Measurements from ENCODE around the gene DENND4B.

Gene DENND4B

DNA sequence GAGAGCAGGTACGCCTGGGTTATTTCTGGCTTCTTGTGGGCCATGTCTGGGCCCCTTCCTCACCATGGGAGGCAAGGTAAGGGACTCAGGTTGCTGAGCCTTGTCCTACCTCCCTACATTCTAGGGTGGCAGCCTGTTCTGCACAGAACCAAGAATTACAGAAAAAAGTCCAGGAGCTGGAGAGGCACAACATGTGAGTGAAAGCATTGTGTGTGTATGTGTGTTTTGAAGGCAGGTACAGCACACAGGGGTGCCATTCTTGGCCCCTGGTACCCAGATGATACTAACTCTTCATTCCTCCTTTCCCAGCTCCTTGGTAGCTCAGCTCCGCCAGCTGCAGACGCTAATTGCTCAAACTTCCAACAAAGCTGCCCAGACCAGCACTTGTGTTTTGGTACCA, 26.6 kb upstream of the DENND4B start:
- DNase-seq (ENCODE audit: low read depth, low spot score) = no peak

DNA sequence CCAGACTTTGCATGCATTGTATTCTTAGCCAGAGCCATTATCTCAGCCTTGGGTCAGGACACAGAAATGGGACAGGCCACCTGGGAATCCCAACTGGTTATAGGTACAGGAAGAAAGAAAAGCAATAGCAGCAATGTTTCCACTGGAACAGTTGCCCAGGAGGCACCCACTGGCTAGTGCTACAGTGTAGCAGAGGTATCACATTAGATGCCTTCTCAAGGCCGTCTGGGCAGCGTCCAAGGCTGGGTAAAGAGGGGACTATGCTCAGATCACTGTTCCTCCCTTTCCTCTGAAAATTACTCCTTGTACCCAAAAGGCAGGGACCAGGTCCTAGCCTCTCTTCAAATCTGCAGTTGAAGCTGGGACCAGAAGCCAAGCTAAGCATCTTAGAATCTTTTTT, 23.8 kb upstream of the DENND4B start:
- no peak for DNase-seq (ENCODE audit: low read depth, low spot score)

DNA sequence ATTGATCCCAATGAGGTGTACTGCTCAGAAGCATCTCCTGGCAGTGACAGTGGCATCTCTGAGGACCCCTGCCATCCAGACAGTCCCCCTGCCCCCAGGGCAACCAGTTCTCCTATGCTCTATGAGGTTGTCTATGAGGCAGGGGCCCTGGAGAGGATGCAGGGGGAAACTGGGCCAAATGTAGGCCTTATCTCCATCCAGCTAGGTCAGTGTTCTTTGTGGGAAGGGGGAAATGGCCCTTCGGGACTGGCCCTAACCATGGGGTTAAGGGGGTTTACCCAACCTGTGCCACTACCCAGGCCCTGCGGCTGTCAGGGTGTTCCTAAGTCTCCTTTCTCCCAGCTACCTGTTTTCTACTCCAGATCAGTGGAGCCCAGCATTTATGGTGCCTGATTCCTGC, 22.5 kb upstream of the DENND4B start:
- no peak for DNase-seq (ENCODE audit: low read depth, low spot score)

DNA sequence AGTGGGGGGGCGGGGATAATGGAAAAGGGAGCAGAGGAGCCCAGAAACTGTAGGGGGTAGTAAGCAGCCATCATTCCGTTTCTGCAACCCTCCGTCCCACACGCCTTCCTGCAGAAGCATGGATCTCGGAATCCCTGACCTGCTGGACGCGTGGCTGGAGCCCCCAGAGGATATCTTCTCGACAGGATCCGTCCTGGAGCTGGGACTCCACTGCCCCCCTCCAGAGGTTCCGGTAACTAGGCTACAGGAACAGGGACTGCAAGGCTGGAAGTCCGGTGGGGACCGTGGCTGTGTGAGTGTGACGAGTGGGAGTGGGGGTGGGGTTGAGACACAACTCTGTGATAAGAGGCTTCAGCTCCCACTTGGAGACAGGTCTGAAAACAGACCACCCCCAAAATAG, 21.9 kb upstream of the DENND4B start:
- DNase-seq (ENCODE audit: low read depth, low spot score) = no peak

DNA sequence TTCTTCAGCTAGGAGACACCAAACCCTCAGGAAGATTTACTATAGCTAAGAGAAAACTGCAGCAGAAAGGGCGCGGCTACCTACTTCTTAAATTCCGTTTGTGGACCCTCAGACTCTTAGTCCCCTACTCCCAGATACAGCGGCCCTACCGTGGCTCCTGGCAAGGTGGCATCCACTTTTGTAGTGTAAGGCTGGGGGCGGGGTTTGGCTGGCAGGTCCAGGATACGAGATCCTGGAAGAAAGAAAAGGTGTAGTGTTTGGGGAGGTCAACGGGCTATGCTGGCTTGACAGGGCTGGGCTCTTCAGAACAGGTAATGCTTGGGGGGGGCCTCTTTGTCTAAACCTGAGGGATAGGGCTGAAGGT, 21.5 kb upstream of the DENND4B start:
- DNase-seq (ENCODE audit: low read depth, low spot score) = no peak

DNA sequence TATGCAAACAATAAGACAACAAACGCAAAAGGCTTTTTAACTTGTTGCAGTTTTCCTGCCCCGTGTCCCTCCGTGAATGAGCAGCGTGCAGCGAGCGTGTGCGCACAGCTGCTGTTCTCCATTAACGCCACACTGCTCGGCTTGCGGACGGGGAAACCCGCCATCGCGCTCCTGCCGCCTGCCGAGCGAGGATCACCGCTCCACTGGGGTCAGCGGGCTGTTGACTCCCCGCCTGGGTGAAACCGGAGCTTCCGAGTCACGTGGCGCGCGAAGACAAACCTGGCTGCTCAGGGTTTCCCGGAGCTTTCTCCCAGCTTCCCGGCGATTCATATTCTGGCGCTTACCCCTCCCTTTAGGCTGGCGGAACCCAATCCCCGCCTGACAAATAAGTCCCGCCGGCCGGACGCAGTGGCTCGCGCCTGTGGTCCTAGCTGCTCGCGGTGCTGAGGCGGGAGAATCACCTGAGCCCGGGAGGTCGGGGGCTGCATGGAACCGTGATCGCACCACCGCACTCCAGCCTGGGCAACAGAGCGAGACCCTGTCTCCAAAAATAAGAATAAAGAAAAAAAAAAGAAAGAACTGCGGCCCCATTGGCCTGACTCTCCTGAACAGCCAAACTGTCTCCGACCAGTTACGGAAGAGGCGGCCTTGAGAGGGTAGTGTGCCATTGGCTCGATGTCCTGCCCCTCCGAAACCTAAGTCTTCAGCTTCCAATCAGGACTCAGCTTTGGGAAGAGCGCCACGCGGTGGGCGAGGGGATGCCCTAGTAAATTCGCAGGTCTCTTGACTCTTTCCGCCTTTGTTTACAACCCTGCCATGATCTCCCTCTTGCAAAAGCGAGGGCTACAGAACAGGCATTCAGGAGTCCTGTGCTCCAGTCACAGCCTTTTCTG, 20.8 kb upstream of the DENND4B start, which contains the start of gene CREB3L4:
TSS of gene CREB3L4 (plus strand) at position 796 of the 893 bp plus-strand sequence. CDS start 624 bp downstream, outside the sequence.
- peak; percentile 66 for DNase-seq (ENCODE audit: low read depth, low spot score)

DNA sequence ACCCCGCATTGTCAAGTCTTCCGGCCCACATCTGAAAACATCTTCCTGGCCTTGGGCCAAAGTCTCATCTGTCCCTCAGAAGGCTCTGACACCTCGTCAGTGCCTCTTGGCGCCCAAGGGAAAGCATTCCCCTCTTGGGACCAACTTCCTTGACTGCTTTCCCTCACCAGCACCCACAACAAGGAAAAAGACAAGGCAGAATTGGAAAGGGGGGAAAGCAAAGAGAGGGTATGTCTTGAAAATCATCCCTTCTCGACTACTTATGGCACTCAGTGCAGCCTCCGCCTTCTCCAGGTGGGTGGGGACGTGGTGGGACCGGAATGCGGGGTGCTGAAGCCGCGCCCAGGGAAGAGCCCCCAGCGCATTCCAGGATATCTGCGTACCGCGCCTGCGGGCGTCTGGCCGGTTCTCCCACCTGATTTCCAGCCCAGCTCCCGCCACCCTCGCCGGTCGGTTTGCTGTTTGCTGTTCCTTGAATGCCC, 17.4 kb upstream of the DENND4B start:
- DNase-seq (ENCODE audit: low read depth, low spot score) = no peak

DNA sequence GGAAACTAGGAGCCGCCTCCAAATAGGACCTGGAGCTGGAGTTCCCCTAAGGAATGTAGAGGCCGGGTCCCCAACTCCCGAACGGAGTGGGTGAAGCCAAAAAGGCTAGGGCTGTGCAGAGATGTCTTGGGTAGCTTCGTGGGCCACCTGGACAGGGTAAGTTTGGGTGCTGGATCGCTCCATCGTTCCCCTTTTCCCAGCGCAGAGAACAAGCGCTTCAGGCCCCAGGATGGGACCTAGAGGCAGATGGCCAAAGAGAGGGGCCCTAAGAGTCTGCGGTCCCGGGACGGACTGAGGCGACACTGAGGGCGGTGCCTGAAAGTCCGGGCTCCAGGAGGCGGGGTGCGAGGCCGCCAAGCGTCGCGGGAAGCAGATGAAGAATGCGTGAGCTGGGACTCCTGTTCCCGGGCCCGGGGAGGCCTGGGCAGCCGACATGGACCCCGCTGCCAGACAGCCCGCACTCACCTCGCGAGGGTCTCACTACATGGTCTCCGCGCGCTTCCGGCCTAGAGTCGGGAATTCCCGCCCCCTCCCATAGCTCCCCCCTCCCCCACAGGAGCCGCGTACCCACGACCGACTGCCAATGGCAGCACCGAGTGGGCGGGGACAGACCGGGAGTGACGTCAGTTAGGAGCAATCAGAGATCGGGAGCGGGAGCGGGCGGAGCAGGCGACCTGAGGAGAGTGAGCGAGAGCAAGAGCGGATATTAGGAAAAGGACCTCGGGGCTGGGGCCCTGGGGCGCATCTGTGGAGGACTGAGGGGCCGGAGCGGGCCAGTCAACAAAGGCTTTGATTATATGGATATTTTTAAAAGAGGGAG, 16.7 kb upstream of the DENND4B start, which contains the start of gene SLC39A1:
TSS of gene SLC39A1 (minus strand) at position 508 of the 820 bp plus-strand sequence. CDS start 822 bp downstream, outside the sequence.
- DNase-seq (ENCODE audit: low read depth, low spot score) = peak; percentile 86

DNA sequence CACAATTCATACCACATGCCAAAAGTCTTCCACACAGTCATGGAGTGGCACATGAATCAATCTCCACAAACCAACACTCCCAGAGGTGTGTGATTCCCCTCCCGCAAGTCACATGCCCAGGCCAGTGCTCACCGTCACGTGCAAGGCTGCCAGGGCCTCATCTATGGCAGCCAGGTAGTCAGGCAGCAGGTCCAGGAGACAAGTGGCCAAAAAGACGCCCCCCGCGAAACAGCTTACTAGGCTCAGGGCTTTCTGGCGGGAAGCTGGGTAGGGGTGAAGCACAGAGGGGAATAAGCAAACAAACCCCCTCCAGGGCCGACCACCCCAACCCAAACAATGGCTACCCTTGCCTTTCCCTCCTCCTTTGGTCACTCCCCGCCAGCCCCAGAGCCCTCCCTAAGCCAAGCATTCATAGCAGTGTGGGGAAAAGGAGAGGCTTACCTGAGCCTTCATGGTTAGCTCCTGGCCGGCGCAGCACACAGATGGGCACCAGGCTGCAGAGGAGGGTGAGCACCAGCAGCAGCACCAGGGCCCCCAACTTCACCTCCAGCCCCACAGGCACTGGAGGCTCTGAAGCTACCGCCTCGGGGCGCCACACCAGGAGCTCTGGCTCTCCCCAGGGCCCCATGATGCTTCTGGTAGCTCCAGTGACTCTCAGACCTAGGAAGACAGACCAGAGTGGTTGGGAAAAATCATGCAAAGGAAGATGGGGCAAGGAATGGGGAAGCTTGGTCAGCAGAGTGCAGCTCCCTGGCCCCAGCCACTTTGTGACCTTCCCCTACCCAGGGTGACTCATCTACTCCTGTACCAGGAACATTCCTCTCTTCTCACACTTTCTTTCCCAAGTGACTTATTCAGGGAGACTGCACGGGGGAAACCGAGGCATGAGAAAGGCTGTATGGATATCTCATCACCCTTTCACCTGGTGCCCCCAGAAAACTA, 15.8 kb upstream of the DENND4B start:
- DNase-seq (ENCODE audit: low read depth, low spot score) = no peak

DNA sequence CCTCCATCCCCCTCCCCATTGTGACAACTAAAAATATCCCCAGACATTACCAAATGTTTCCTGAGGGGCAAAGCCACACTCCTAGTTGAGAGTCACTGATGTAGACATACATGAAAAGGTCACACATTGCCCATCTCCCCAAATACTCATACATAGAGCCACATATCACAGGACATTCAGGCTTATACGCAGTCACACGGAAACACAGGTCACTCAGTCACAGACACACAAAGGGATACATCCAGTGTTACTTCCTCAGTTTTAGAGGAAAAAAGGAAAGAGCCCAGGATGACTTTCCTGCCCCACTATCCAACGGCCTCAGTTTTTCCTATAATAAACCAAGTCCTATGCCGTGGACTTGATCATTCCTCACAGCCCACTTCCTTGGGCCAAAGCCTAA, 14.9 kb upstream of the DENND4B start:
- no peak for DNase-seq (ENCODE audit: low read depth, low spot score)

DNA sequence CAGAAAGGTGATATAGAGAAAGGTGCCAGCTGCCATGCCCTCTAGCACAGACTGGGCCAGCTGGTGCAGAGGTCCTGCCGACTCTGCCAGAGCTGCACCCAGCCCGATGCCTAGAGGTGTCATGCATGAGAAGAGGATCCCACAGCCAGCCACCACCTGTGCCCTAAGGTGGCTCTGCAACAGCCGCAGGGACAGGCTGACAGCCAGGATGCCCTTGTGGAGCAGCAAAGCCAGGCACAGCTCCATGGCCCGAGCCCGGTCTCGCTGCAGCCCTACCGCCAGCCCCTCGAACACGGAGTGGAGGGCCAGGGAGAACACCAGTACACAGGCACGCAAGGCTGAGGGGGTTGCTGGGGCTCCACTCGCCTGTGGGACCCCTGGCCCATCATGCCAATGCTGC, 13.7 kb upstream of the DENND4B start:
- no peak for DNase-seq (ENCODE audit: low read depth, low spot score)

DNA sequence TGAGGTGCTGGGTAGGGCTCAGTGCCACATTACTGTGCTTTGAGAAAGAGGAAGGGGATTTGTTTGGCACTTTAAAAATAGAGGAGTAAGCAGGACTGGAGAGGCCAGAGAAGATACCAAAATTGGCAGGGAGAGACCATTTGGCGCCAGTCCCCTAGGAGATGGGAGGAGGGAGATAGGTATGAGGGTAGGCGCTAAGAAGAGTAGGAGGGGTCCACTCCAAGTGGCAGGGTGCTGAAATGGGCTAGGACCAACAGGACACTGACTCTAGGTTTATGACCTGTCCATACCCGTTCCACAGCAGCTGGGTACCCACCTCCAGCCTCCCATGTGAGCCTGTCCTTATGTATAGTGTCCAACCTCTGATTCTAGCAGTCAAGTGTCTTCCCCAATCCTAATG, 12.9 kb upstream of the DENND4B start:
- DNase-seq (ENCODE audit: low read depth, low spot score) = no peak

DNA sequence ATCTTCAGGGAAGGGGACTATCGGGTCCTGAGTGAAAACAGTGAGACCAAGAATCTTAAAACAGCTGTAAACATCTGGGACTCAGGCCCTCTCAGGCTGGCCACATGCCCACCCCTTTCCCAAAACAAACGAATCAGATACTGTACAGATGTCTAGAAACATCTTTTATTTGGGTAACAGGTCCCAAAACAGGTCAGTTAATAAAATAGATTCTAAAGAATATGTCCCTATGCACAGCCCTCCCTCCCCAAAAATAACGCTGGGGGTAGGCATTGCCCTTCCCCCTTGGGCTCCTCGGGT, 12.4 kb upstream of the DENND4B start:
- DNase-seq (ENCODE audit: low read depth, low spot score) = no peak

DNA sequence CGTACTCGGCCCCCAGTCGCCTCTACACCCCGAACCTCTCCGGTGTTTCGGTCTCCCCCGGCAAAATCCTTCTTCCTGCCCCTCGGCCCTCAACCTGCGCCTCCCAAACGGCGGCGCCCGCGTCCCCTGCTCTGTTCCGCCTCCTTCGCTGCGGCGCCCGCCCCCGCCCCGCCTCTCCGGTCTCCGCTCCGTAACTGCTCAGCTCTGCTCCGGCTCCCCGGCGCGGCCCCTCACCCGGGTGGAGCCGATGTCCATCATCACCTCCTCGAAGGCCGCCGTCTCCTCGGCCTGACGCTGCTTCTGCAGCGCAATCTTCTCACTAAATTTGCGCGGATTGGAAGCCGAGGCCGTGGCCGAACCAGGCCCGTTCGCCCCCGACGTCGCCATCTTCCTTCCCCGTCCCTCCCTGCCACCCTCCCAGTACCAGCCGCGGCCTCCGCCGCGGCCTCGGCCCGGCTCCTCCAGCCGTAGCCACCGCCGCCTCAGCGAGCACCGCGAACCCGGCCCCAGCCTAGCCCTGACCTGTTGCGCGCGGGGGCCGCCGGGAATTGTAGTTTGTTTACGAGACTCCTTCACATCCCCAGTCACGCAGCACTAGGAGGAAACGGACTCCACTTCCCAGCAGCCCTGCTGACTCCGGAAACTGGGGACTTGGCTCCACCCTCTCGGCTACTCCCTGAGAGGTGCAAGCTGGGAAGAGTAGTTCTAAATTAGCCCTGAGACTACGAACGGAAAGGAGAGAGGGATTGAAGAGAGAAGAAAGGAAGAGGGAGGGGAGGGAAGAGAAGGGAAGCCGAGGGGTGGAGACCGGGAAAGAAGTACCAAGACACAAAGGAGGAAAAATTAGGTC, 11.8 kb upstream of the DENND4B start, which contains the start of gene CRTC2:
TSS of gene CRTC2 (minus strand) at position 502 of the 850 bp plus-strand sequence. CDS start at position 387, 115 bp downstream.
- DNase-seq (ENCODE audit: low read depth, low spot score) = peak; percentile 97

DNA sequence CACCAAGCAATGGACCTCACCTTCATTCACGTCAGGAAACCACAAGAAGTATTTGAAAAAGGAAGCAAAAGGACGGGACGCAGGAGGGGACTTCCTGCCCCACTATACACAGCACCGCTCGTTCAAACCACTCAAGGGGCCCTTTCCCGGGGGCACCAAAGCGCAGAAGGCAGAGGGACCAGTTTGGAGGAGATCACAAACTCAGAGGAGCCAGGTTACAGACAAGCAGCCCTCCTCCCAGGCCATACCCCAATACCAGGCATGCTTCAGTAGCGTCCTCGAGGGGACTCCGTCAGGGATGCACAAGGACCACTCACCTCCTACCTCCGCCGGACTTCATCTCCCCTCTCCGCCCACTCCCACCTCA, 11.2 kb upstream of the DENND4B start:
- no peak for DNase-seq (ENCODE audit: low read depth, low spot score)

DNA sequence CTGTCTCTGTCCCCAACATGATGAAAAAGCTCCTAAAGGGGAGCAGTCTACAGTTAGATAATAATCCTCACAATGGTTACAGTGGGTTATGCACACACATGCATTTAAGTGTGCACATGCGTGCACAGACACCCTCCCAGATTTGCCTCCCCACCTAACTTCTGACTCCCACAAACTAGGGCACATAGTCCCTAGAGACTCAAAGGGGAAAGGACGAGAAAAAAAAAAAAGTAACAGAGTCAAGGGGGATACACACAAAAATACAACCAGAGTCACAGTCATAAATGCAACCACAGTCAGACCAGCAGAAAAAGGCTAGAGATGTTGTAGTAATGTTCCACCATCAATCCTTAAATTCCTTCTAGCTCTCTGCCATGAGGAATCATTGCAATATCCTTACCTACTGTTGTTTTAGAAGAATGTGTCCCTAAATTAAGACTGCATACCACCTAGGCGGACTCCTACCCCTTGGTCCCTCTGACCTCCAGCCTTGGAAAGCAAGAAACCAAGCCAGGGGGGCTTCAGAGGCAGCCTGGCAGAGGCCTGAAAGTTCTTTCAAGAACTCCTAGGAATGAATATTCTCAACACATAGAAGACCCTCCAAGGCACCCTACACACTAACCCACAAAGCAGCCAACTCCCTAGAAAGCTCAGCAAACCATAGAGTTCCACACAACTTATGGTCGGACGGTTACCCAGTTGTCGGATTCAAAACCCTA, 10.6 kb upstream of the DENND4B start:
- no peak for DNase-seq (ENCODE audit: low read depth, low spot score)

DNA sequence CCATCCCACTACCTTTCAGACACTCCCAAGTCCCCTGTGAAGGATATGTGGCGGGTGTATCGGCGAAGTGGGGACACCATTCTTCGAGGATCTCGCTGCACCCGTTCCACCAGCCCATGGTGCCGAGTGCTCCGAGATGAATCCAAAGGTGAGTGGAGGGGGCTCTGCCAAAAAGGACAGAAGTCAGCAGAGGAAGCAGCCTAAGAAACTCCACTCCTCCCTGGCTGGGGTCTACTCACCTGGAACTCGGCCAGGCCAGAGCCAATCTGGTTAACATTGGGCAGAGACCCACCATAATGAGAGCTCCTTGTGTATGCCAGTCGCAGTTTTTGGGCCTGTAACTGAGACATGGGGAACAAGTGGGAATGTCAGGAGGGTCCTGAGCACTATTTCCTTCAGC, 8.3 kb upstream of the DENND4B start:
- no peak for DNase-seq (ENCODE audit: low read depth, low spot score)

DNA sequence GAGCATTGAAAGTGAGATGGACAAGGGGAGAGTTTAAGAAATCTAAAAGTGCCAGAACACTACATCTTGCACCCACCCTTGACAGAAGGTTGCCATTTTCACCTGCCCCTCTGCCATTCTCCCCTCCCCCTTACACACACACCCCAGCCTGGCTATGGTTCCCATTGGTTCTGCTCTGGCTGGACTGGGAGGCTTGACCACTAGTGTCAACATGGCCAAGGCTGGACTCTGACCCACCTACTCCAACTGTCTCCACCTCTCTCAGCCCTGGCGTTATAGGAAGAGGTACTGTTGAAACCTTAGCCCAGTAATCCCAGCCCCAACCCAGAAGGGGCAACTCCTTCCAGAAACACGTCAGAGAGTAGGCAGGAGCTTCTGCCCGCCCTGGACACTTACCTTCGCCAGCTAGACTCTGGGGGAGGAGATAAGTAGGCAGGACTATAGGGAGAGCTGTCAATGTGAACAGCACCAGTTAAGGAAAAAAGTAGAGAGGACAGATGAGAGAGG, 7.4 kb upstream of the DENND4B start:
- no peak for DNase-seq (ENCODE audit: low read depth, low spot score)

DNA sequence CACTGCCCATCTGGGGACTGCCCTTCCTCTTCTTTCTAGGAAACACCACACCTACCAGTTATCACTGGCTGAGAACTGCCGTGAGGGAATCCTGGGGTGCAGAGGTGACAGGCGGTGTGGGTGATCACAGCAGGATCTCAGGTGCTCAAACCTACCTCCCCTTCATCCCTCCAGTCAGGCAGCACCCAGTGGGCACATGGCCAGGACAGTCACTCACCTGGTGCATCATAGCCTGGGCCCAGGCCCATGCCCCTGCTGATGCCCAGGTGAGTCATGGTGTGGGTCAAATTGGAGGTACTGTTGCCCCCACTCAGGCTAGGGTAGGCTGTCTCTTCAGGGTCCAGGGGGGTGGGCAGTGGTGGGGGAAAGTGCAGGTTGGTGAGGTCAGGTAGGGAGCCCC, 5.3 kb upstream of the DENND4B start:
- no peak for DNase-seq (ENCODE audit: low read depth, low spot score)

DNA sequence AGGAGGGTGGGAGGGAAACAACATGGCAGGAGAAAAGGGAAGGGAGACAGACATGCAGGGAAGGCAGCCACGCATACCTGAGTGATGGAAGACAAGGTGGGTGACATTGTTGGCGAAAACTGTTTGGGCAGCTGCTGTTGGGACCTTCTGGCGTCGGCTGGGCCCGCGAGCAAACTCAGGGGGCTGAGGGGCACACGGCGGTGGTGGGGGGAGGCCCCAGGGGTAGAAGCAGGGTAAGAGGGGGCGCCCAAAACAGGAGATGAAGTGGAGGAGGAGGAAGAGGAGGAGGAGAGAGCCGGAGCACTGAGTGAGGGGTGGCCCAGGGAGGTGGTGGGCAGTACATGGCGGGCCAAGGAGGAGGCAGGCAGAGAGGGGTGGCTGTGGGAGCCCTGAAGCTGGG, 4.7 kb upstream of the DENND4B start:
- no peak for DNase-seq (ENCODE audit: low read depth, low spot score)
